Aorta (tissue), 5 donors: ENCODE data around the gene SEMA6D. TPM values are rescaled to one million over a fixed set of nuclear protein-coding genes. Genes with fewer than 3 reads are reported as not detected.

Experiments used
- ATAC-seq: fragments of 200-7000 bp; cut with Tn5 transposase; one replicate; pipeline ENCODE4 v1.9.1; 2022; ENCODE audit warnings: moderate library complexity; ENCODE audit not compliant: low FRiP score
- DNase-seq, 2 donors: peaks; one replicate each; pipeline ENCODE4 v3.0.0-alpha.2; 2020
- H3K27ac ChIP-seq, 2 donors: one replicate each; pipeline ENCODE4 v1.5.1; 2013; ENCODE audit warnings: low read length in 2 of 2, mild to moderate bottlenecking in 2 of 2, moderate library complexity in 2 of 2, control low read depth in 1 of 2, inconsistent platforms in 1 of 2, low read depth in 1 of 2
- H3K27me3 ChIP-seq, 2 donors: one replicate each; pipeline ENCODE4 v1.6.1; 2013; ENCODE audit warnings: control low read depth in 1 of 2, low read length in 1 of 2, mild to moderate bottlenecking in 1 of 2, moderate library complexity in 1 of 2; ENCODE audit not compliant: insufficient read depth in 2 of 2, control insufficient read depth in 1 of 2
- H3K36me3 ChIP-seq, 2 donors: one replicate each; pipeline ENCODE4 v1.6.1; 2013; ENCODE audit warnings: control low read depth in 1 of 2, low read length in 1 of 2, mild to moderate bottlenecking in 1 of 2; ENCODE audit not compliant: insufficient read depth in 2 of 2, control insufficient read depth in 1 of 2
- H3K4me1 ChIP-seq, 2 donors: one replicate each; pipeline ENCODE4 v1.6.1; 2013; ENCODE audit warnings: low read length in 2 of 2, control low read depth in 1 of 2, mild to moderate bottlenecking in 1 of 2, moderate library complexity in 1 of 2; ENCODE audit not compliant: insufficient read depth in 2 of 2, control insufficient read depth in 1 of 2
- H3K4me3 ChIP-seq, 2 donors: one replicate each; pipeline ENCODE4 v1.5.1; 2013; ENCODE audit warnings: low read length in 2 of 2, control low read depth in 1 of 2, mild to moderate bottlenecking in 1 of 2
- H3K9me3 ChIP-seq: one replicate; pipeline ENCODE4 v1.6.1; 2013; ENCODE audit warnings: mild to moderate bottlenecking, low read length; ENCODE audit not compliant: control insufficient read depth
- WGBS, 2 donors: extraction: QIAGEN DNeasy Blood & Tissue Kit; methylation state at CpG; one replicate each; pipeline ENCODE4 v1.1.7; 2013; 5-methylcytosine and 5-hydroxymethylcytosine counted together
- intact Hi-C, 2 donors: fragments of 100-400 bp; cut with DNase I; formaldehyde crosslinking; loops; one replicate each; pipeline versions ENCODE4 v1.14.2 to v1.15.0; 2022
- long read RNA-seq, 2 donors: library from polyadenylated mRNA; unstranded; transcript quantifications; one replicate each; pipeline ENCODE4 v2.0.0, GENCODE V29; 2020 to 2021
- polyA plus RNA-seq, 2 donors: library from polyadenylated mRNA; stranded (reverse); fragments of 200-250 nt; gene quantifications; one replicate each; pipeline ENCODE4 v1.2.3, GENCODE V29; 2013
- total RNA-seq, 2 donors: library from RNA; stranded (reverse); fragmentation: NEBNext Ultra II Directional; extraction: Animal tissue kit (Norgen Biotek cat#: 25700); gene quantifications; one replicate each; pipeline ENCODE4 v1.2.1, GENCODE V29; 2021
- donor health status: healthy with polysubstance abuse.
- donor health status: Bipolar disorder and iron deficiency.
- donor health status: DM: no; HTN: no; CAD: no.
- donor health status: DM: no; HTN: no; CAD: no.
- donor health status: DM: yes; HTN: yes; CAD: no.

SEMA6D gene, protein sequence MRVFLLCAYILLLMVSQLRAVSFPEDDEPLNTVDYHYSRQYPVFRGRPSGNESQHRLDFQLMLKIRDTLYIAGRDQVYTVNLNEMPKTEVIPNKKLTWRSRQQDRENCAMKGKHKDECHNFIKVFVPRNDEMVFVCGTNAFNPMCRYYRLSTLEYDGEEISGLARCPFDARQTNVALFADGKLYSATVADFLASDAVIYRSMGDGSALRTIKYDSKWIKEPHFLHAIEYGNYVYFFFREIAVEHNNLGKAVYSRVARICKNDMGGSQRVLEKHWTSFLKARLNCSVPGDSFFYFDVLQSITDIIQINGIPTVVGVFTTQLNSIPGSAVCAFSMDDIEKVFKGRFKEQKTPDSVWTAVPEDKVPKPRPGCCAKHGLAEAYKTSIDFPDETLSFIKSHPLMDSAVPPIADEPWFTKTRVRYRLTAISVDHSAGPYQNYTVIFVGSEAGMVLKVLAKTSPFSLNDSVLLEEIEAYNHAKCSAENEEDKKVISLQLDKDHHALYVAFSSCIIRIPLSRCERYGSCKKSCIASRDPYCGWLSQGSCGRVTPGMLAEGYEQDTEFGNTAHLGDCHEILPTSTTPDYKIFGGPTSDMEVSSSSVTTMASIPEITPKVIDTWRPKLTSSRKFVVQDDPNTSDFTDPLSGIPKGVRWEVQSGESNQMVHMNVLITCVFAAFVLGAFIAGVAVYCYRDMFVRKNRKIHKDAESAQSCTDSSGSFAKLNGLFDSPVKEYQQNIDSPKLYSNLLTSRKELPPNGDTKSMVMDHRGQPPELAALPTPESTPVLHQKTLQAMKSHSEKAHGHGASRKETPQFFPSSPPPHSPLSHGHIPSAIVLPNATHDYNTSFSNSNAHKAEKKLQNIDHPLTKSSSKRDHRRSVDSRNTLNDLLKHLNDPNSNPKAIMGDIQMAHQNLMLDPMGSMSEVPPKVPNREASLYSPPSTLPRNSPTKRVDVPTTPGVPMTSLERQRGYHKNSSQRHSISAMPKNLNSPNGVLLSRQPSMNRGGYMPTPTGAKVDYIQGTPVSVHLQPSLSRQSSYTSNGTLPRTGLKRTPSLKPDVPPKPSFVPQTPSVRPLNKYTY
- 10 to 100 TPM in 1 of 2 donors, 1 to 10 TPM in 1; 9.0 to 22.7 TPM for total RNA-seq
- 1 to 10 TPM; 2.4 to 6.8 TPM for polyA plus RNA-seq
- long read RNA-seq, donor 1, partial matches to known transcripts, result 0 of 8 reads
- long read RNA-seq, donor 1, other reads (novel, unspliced or antisense), result 6 of 8 reads
- long read RNA-seq, donor 2, partial matches to known transcripts, result 2 of 7 reads
- long read RNA-seq, donor 2, other reads (novel, unspliced or antisense), result 5 of 7 reads

DNA sequence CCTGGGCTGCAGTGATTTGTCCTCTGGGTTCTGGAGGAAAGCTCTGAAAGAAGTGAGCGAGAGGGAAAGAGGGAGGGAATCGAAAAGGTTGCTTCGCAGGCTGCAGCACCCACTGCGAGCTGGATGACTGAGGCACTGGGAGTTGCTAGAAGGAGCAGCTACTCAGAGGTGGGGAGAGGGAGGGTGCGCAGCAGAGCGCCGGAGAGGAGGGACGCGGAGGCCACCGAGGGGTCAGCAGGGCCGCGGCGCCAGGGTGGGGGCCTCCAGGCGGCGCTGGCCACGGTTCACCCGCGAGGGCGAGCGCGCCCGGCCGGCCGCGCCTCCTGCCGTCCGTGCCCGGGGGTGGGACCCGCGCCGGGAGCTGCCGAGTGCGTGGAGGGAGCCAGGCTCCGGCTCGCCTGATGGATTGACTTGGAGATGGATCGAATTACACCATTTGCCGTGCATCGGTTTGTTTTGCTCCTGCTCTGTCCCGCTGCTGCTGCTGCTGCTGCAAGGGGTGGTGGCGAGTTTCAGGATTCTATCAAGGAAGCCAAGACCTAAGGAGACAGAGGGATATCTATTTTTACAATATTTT lies at the start of gene SEMA6D:
SEMA6D (plus strand) TSS at position 470 of the 577 bp plus-strand sequence. CDS start 42,294 bp downstream, outside the sequence.
- Histone ChIP-seq H3K36me3 (no peaks in the 10 kb centered on the region), H3K27ac (peak within 1 kb of the TSS; percentile 62 to 88), H3K9me3 (no peaks in the 10 kb centered on the region), H3K4me3 (peak within 1 kb of the TSS; percentile 84 to 99), H3K27me3 (no peaks in the 10 kb centered on the region), H3K4me1 (peaks cover 6 to 7% of the 10 kb centered on the region in 2 donors)
- DNase-seq (peak; percentile 82 to 91), ATAC-seq (peak; percentile 90)
- WGBS, 2 donors, result 0% methylated on average over 34 to 40 of the region's 40 CpGs
- intact Hi-C loops, result loop anchor here (2.0 to 10.0 kb wide), 4 partner anchors 40 to 570 kb away; no protein-coding TSS in a partner anchor

DNA sequence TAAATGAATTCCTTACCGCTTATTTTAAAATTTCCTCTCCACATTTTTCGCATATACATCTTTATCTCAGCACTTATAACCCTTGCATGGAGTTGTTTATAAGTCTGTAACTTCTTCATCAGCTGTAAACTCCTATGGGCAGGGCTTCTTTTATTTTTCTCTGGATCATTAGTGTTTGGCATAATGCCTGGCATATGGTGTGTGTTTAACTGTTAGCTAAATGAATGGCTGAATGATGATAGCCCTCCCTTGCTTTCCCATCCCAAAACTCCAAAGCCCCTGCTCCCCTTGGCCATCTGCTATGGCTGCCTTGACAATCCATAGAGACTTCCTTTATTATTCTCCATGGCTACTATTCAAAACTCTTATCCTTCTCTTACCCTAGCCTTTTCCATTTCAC lies 48.1 kb upstream of the SEMA6D start:
- peaks cover 0 to 2% of the 10 kb centered on the region in 2 donors for H3K27me3 ChIP-seq
- ATAC-seq (no peak), DNase-seq (no peak)
- intact Hi-C loops, result no loop called here
- H3K27ac ChIP-seq, result no peak overlapping the region
- no peaks in the 10 kb centered on the region for H3K36me3 ChIP-seq
- no peaks in the 10 kb centered on the region for H3K4me1 ChIP-seq
- WGBS, 2 donors, result 95 to 96% methylated on average over 2 of the region's 2 CpGs
- H3K4me3 ChIP-seq, result no peak overlapping the region
- H3K9me3 ChIP-seq, result no peaks in the 10 kb centered on the region

DNA sequence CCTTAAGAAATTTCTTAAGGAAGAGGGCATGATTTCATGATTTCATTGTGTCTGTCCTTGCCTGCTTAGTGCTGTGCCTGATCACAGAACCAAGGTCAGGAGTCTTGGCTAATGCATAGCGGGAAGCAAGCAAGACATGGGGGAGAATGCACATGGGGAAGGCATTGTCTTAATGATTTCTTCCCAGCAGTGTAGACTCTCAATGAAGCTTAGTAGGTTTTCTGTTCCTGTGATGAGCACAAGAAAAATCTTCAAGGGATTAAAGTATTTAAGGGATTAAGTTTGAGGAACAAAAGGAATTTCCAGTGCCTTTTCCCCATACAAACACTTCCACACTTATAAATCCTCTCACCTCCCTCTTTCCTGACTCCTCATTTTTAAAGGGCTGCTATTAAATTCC lies 46.9 kb upstream of the SEMA6D start:
- Histone ChIP-seq H3K4me1 (no peaks in the 10 kb centered on the region), H3K27me3 (peaks cover 0 to 2% of the 10 kb centered on the region in 2 donors), H3K4me3 (no peak overlapping the region), H3K9me3 (no peaks in the 10 kb centered on the region), H3K36me3 (no peaks in the 10 kb centered on the region), H3K27ac (no peak overlapping the region)
- intact Hi-C loops, result no loop called here
- ATAC-seq (no peak), DNase-seq (no peak)
- WGBS, 2 donors, result 90 to 94% methylated on average over 1 of the region's 1 CpG

DNA sequence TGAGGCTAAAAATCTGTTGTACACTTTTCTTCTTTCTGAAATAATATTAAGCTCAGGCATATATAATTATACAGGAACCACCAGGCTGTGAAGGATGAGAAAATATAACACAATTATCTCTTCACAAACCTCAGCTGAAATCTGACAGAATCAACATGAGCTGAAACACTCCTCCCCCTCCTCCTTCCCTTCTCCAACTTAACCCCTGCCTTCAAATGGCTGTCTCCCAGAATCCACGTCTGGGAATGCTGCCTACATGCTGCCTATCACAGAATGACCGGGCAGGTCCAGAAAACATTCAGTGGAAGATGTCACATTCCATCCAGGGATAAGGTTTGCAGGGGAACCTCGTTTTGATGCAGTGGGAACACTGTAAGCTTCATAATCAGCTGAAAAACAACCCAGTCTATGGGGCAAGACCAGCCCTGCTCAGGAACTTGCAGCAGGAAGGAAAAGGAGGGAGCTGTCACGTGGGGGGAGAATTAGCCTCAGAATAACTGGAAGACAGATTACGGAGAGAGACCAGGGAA lies 44.0 kb upstream of the SEMA6D start:
- ATAC-seq, result peak; percentile 54
- no peak overlapping the region for H3K27ac ChIP-seq
- intact Hi-C loops, result no loop called here

DNA sequence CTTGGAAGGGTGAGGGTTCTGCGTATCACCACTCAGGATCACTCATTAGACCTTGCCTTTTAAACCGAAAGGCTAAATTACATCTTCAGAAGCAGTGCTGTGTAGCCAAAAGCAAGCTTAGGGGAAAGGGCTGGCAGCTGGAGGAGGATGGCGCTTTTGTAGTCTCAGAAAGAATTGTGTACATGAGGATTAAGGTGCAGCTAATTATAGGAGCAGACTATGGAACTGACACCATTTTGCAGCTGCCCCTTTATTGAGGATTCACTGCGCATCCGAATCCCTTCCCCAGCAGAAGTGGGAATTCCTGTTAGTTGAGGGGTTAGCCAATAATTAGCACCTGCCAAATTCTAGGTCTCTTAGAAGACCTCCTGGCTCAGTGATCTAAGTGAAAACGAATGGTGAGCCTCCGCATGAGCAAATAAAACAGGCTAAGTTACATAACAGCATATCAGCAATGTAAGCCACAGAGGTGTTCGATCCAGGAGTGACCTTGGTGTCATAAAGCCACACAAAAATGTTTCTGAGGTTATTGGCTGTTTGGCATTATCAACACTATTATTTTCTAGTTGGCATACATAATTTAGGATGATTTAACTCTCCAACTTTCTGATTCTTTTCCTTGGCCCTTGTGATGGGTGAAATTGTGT lies 42.6 kb upstream of the SEMA6D start:
- no peak overlapping the region for H3K4me3 ChIP-seq
- no peaks in the 10 kb centered on the region for H3K36me3 ChIP-seq
- intact Hi-C loops, result no loop called here
- H3K4me1 ChIP-seq, result no peaks in the 10 kb centered on the region
- 94 to 95% methylated on average over 8 of the region's 8 CpGs for WGBS, 2 donors
- H3K27ac ChIP-seq, result no peak overlapping the region
- peaks cover 0 to 2% of the 10 kb centered on the region in 2 donors for H3K27me3 ChIP-seq
- DNase-seq (no peak), ATAC-seq (no peak)
- H3K9me3 ChIP-seq, result no peaks in the 10 kb centered on the region

More for the DNA sequence above, 44.0 kb upstream of the SEMA6D start:
- Histone ChIP-seq H3K4me1 (no peaks in the 10 kb centered on the region), H3K36me3 (no peaks in the 10 kb centered on the region), H3K4me3 (no peak overlapping the region), H3K27me3 (peaks cover 0 to 2% of the 10 kb centered on the region in 2 donors), H3K9me3 (no peaks in the 10 kb centered on the region)
- peak in 1 of 2 donors; percentile 51 for DNase-seq
- WGBS, 2 donors, result 3 to 6% methylated on average over 5 of the region's 5 CpGs

DNA sequence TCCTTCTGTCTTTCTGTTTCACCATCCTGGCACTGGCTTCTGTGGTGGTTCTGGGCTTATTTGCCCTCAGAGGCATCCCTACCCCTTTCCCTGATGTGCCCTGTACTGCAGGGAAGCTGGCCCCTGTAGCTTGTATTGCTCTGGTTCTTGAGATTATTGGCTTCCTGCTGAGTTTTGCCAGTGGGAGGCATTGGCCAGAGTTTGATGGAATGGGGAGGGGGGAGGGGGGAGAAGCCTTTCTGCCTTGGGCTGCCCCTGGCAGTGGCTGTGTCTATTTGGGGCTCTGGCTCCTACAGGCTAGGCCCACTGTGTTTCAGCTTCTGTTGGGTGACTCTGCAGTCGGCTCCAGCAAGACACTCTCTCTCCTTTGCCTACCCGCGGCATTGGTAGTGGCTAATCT lies 41.6 kb upstream of the SEMA6D start:
- DNase-seq (no peak), ATAC-seq (no peak)
- H3K4me3 ChIP-seq, result no peak overlapping the region
- no peaks in the 10 kb centered on the region for H3K4me1 ChIP-seq
- no peaks in the 10 kb centered on the region for H3K36me3 ChIP-seq
- intact Hi-C loops, result no loop called here
- WGBS, 2 donors, result 87 to 88% methylated on average over 3 of the region's 3 CpGs
- no peaks in the 10 kb centered on the region for H3K9me3 ChIP-seq
- H3K27me3 ChIP-seq, result no peaks in the 10 kb centered on the region
- H3K27ac ChIP-seq, result no peak overlapping the region

DNA sequence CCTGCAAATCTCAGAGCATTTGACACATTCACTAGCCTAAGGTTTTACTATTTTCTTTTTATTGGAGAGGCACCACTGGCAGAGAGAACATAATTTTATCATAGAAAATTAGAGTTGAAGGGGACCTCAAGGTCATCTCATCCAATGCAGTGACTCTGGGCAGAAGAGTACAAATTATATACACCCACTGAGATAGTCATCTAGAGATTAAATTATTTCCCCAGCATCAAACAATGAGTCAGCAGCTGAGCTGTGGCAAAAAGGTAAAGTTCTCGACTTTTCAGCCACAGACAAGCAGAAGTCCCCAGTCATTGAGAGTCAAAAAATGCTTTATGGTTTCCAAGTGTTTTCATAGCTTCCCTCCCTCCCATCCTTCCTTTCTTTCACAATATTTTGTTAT lies 39.3 kb upstream of the SEMA6D start:
- DNase-seq (no peak), ATAC-seq (no peak)
- intact Hi-C loops, result no loop called here
- H3K27ac ChIP-seq, result no peak overlapping the region
- no peaks in the 10 kb centered on the region for H3K9me3 ChIP-seq
- H3K4me3 ChIP-seq, result no peak overlapping the region
- WGBS, 2 donors, result 95 to 96% methylated on average over 1 of the region's 1 CpG
- H3K36me3 ChIP-seq, result no peaks in the 10 kb centered on the region
- H3K4me1 ChIP-seq, result no peaks in the 10 kb centered on the region
- H3K27me3 ChIP-seq, result no peaks in the 10 kb centered on the region
